CD4-positive, alpha-beta T cell (primary cell): ENCODE results near the gene NACC2. TPM values are rescaled to one million over a fixed set of nuclear protein-coding genes. Genes with fewer than 3 reads are reported as not detected.

Experiments
- ATAC-seq: fragments of 200-7000 bp; cut with Tn5 transposase; one replicate; pipeline ENCODE4 v1.10.0; 2022; ENCODE audit warnings: mild to moderate bottlenecking; ENCODE audit not compliant: poor library complexity
- CTCF ChIA-PET: fragments of 350-600 bp; sonication (Branson Sonifier 250); formaldehyde crosslinking; loops from one replicate; lab custom pipeline; 2021; ENCODE audit warnings: antibody characterized with exemption, inconsistent platforms; lab: Charles Lee
- POLR2A ChIA-PET: fragments of 350-600 bp; sonication (Branson Sonifier 250); formaldehyde crosslinking; loops from one replicate; lab custom pipeline; 2021; ENCODE audit warnings: antibody characterized with exemption, inconsistent platforms; lab: Charles Lee
- DNase-seq, 14 experiments: peaks; one replicate each; pipeline ENCODE4 v3.0.0-alpha.2; 2013 to 2020; ENCODE audit warnings: mixed read lengths in 2 of 14
- H3K27ac ChIP-seq, 2 donors: one replicate each; pipeline versions ENCODE4 v1.5.1 to v1.7.0; 2013; ENCODE audit warnings: low read length in 2 of 2, low read depth in 1 of 2, mild to moderate bottlenecking in 1 of 2
- H3K27me3 ChIP-seq, 2 experiments: 1 replicate in 1 of 2; 2 replicates in 1 of 2; pipeline versions ENCODE4 v1.6.1 to v1.7.0; 2013; ENCODE audit warnings: low read length in 2 of 2, control low read depth in 1 of 2, mild to moderate bottlenecking in 1 of 2, moderate library complexity in 1 of 2; ENCODE audit not compliant: insufficient read depth in 2 of 2, control insufficient read depth in 1 of 2
- H3K36me3 ChIP-seq: one replicate; pipeline ENCODE4 v1.6.1; 2013; ENCODE audit warnings: low read length, control low read depth; ENCODE audit not compliant: insufficient read depth
- H3K4me1 ChIP-seq: one replicate; pipeline ENCODE4 v1.6.1; 2013; ENCODE audit warnings: low read length, control low read depth; ENCODE audit not compliant: insufficient read depth
- H3K4me3 ChIP-seq: one replicate; pipeline ENCODE4 v1.5.1; 2013; ENCODE audit warnings: mild to moderate bottlenecking, low read length, moderate library complexity
- H3K9me3 ChIP-seq, 2 experiments: 1 replicate in 1 of 2; 2 replicates in 1 of 2; pipeline versions ENCODE4 v1.6.1 to v1.7.0; 2013; ENCODE audit warnings: low read length in 2 of 2, mild to moderate bottlenecking in 2 of 2, control low read depth in 1 of 2, moderate library complexity in 1 of 2; ENCODE audit not compliant: control insufficient read depth in 1 of 2, insufficient read depth in 1 of 2
- H3K27ac Mint-ChIP-seq: one replicate; pipeline ENCODE4 v1.8.0; 2020; ENCODE audit warnings: mixed read lengths
- H3K27me3 Mint-ChIP-seq: one replicate; pipeline ENCODE4 v1.8.0; 2021; ENCODE audit warnings: mixed read lengths
- H3K36me3 Mint-ChIP-seq: one replicate; pipeline ENCODE4 v1.8.0; 2021; ENCODE audit warnings: low read depth, mixed read lengths
- H3K4me1 Mint-ChIP-seq: one replicate; pipeline ENCODE4 v1.8.0; 2021; ENCODE audit warnings: low read depth, mixed read lengths
- H3K4me3 Mint-ChIP-seq: one replicate; pipeline ENCODE4 v1.8.0; 2020; ENCODE audit warnings: mild to moderate bottlenecking, mixed read lengths
- H3K9me3 Mint-ChIP-seq: one replicate; pipeline ENCODE4 v1.8.0; 2020; ENCODE audit warnings: mixed read lengths
- CTCF ChIP-seq: fragments of 200-600 bp; IDR thresholded peaks from one replicate; pipeline ENCODE4 v1.8.0; 2022; ENCODE audit warnings: antibody characterized with exemption, mild to moderate bottlenecking
- intact Hi-C, 2 experiments: fragments of 100-400 bp; cut with DNase I in 1 of 2; cut with micrococcal nuclease in 1 of 2; formaldehyde crosslinking; loops; one replicate each; pipeline versions ENCODE4 v1.15.1 to v1.9.0; 2023 to 2025; cut with DNase I, micrococcal nuclease
- total RNA-seq, 174 experiments: library from RNA in 2 of 174; stranded (reverse) in 2 of 174; gene quantifications; one replicate each; pipeline ENCODE4 v1.2.3 and lab custom pipeline; 2021 to 2026

Gene NACC2
- total RNA-seq, 2 experiments from 2014 or later: 2.1 to 2.7 TPM

GRCh38 chr9:136045595-136046553 lies 49.2 kb downstream of the NACC2 start:
- Mint-ChIP-seq H3K27me3 (no peaks in the 10 kb centered on the region), H3K9me3 (no peaks in the 10 kb centered on the region), H3K4me1 (no peaks in the 10 kb centered on the region), H3K36me3 (peaks cover 8% of the 10 kb centered on the region), H3K27ac (no peak overlapping the region), H3K4me3 (no peak overlapping the region)
- H3K9me3 ChIP-seq: peaks cover 0 to 4% of the 10 kb centered on the region in 2 experiments
- no peak overlapping the region for H3K27ac ChIP-seq
- TF ChIP-seq CTCF: no peak
- intact Hi-C loops: no loop called here
- H3K36me3 ChIP-seq: peaks cover 10% of the 10 kb centered on the region
- DNase-seq (peak in 3 of 14 experiments; percentile 18 to 63 (median 58)), ATAC-seq (no peak)
- ChIA-PET POLR2A (no interaction called here), CTCF (no interaction called here)
- peaks cover 15% of the 10 kb centered on the region for H3K4me1 ChIP-seq
- H3K27me3 ChIP-seq: no peaks in the 10 kb centered on the region
- no peak overlapping the region for H3K4me3 ChIP-seq

- peaks cover 14% of the 10 kb centered on the region for H3K36me3 Mint-ChIP-seq
- Histone ChIP-seq H3K27me3 (no peaks in the 10 kb centered on the region), H3K4me1 (peaks cover 12% of the 10 kb centered on the region), H3K27ac (no peak overlapping the region), H3K36me3 (peaks cover 10% of the 10 kb centered on the region), H3K9me3 (peaks cover 0 to 8% of the 10 kb centered on the region in 2 experiments), H3K4me3 (no peak overlapping the region)
- H3K27me3 Mint-ChIP-seq: no peaks in the 10 kb centered on the region
- intact Hi-C loops: no loop called here
- no peak overlapping the region for H3K27ac Mint-ChIP-seq
- DNase-seq (no peak), ATAC-seq (no peak)
- no peaks in the 10 kb centered on the region for H3K9me3 Mint-ChIP-seq
- H3K4me3 Mint-ChIP-seq: no peak overlapping the region
- CTCF ChIA-PET: no interaction called here
- no peak for TF ChIP-seq CTCF
- H3K4me1 Mint-ChIP-seq: no peaks in the 10 kb centered on the region
- POLR2A ChIA-PET: no interaction called here
Observed at GRCh38 chr9:136044971-136045594, 50.0 kb downstream of the NACC2 start.

DNA sequence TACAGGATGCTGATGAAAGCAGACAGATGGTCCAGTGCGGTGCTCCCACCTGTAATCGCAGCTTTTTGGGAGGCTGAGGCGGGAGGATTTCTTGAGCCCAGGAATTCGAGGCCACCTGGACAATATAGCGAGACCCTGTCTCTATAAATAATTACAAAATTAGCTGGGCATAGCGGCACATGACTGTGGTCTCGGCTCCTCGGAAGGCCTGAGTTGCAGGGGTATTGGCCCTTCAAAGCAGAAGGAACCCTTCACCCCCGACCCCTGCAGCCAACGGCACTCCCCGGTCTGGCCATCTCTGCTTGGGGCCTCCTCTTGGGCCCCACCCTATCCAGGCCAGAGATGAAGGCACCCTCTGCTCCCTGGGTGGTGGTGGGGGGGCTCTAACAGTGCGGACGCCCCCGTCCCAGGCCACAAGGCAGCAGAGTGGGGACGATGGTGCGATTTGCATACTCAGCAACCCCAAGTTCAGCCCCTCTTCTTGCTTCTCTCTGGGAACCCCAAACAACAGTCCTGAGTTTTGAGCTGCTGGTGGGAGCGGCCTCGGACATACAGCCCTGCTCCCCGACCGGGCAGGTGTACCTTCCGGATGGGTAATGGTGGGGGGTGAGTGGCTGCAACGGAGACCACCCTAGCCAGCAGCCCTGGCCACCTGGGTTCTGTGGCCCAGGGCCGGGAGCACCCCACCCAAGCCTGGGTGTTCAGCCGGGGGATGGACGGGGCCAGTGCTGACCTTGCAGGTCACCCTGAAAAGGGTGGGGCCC lies 50.7 kb downstream of the NACC2 start:
- peaks cover 12% of the 10 kb centered on the region for H3K4me1 ChIP-seq
- POLR2A ChIA-PET: no interaction called here
- intact Hi-C loops: no loop called here
- CTCF ChIA-PET: no interaction called here
- peaks cover 10% of the 10 kb centered on the region for H3K36me3 ChIP-seq
- no peak overlapping the region for H3K27ac ChIP-seq
- TF ChIP-seq CTCF: no peak
- Mint-ChIP-seq H3K4me1 (no peaks in the 10 kb centered on the region), H3K27me3 (no peaks in the 10 kb centered on the region), H3K27ac (no peak overlapping the region), H3K4me3 (no peak overlapping the region), H3K9me3 (no peaks in the 10 kb centered on the region), H3K36me3 (peaks cover 19% of the 10 kb centered on the region)
- no peak for DNase-seq
- no peak overlapping the region for H3K4me3 ChIP-seq
- no peaks in the 10 kb centered on the region for H3K27me3 ChIP-seq
- H3K9me3 ChIP-seq: peaks cover 5 to 8% of the 10 kb centered on the region in 2 experiments
- ATAC-seq: no peak
